WTC11 (cell line): ENCODE measurements around the gene MBOAT1. TPM values are rescaled to one million over a fixed set of nuclear protein-coding genes. Genes with fewer than 3 reads are reported as not detected.

Experiments
- ATAC-seq: fragments of 200-7000 bp; cut with Tn5 transposase; 2 replicates; pipeline ENCODE4 v1.10.0; 2021; ENCODE audit warnings: mild to moderate bottlenecking, moderate library complexity
- CTCF ChIA-PET: fragments of 300-600 bp; sonication (Branson Sonifier 250); formaldehyde crosslinking; loops from one replicate; lab custom pipeline; 2021; ENCODE audit warnings: antibody characterized with exemption; lab: Charles Lee
- POLR2A ChIA-PET: fragments of 350-600 bp; sonication (Branson Sonifier 250); formaldehyde crosslinking; loops from one replicate; lab custom pipeline; 2021; ENCODE audit warnings: antibody characterized with exemption; lab: Charles Lee
- DNase-seq: peaks from one replicate; pipeline ENCODE4 v3.0.0; 2021; ENCODE audit warnings: low spot score
- H3K27ac Mint-ChIP-seq: 2 replicates; pipeline ENCODE4 v1.8.0; 2021; ENCODE audit warnings: mixed read lengths
- H3K27me3 Mint-ChIP-seq: 2 replicates; pipeline ENCODE4 v1.8.0; 2021; ENCODE audit warnings: low read depth, mild to moderate bottlenecking, moderate library complexity, mixed read lengths
- H3K36me3 Mint-ChIP-seq: 2 replicates; pipeline ENCODE4 v1.8.0; 2021; ENCODE audit warnings: mixed read lengths
- H3K4me1 Mint-ChIP-seq: 2 replicates; pipeline ENCODE4 v1.8.0; 2022; ENCODE audit warnings: mixed read lengths
- H3K4me3 Mint-ChIP-seq: 2 replicates; pipeline ENCODE4 v1.8.0; 2021; ENCODE audit warnings: mild to moderate bottlenecking, moderate library complexity, mixed read lengths
- H3K9me3 Mint-ChIP-seq: 2 replicates; pipeline ENCODE4 v1.8.0; 2021; ENCODE audit warnings: mixed read lengths
- AR ChIP-seq: fragments of 250-450 bp; sonication (Bioruptor Pico); IDR thresholded peaks from 2 replicates; pipeline ENCODE4 v1.9.0; 2021; ENCODE audit warnings: mild to moderate bottlenecking
- ATF2 ChIP-seq: sonication (generic); formaldehyde crosslinking; IDR thresholded peaks from 2 replicates; pipeline ENCODE4 v1.8.1; 2022; ENCODE audit warnings: low read depth, missing genetic modification reagents, borderline replicate concordance
- ATF6 ChIP-seq: sonication (generic); formaldehyde crosslinking; IDR thresholded peaks from 2 replicates; pipeline ENCODE4 v1.8.1; 2023; ENCODE audit warnings: mild to moderate bottlenecking, missing genetic modification reagents
- CDX4 ChIP-seq: fragments of 250-450 bp; sonication (Bioruptor Pico); IDR thresholded peaks from 2 replicates; pipeline ENCODE4 v1.9.0; 2021; ENCODE audit warnings: moderate library complexity, mild to moderate bottlenecking, inconsistent platforms, borderline replicate concordance
- CREB1 ChIP-seq: sonication (generic); formaldehyde crosslinking; IDR thresholded peaks from 2 replicates; pipeline ENCODE4 v1.8.0; 2023; ENCODE audit warnings: mild to moderate bottlenecking, missing genetic modification reagents
- CREM ChIP-seq: sonication (generic); formaldehyde crosslinking; IDR thresholded peaks from 2 replicates; pipeline ENCODE4 v1.8.1; 2022; ENCODE audit warnings: mild to moderate bottlenecking, missing genetic modification reagents, moderate library complexity
- FOXK1 ChIP-seq: sonication (generic); formaldehyde crosslinking; IDR thresholded peaks from 2 replicates; pipeline ENCODE4 v1.8.0; 2022; ENCODE audit warnings: mild to moderate bottlenecking, moderate library complexity, missing genetic modification reagents
- NR1H2 ChIP-seq: sonication (generic); formaldehyde crosslinking; IDR thresholded peaks from 2 replicates; pipeline ENCODE4 v1.9.0; 2021; ENCODE audit warnings: mild to moderate bottlenecking, moderate library complexity, missing genetic modification reagents
- NR3C1 ChIP-seq: sonication (generic); formaldehyde crosslinking; conservative IDR thresholded peaks from 2 replicates; pipeline ENCODE4 v1.8.1; 2023; ENCODE audit warnings: low read depth, mild to moderate bottlenecking, missing genetic modification reagents
- PRDM15 ChIP-seq: sonication (generic); formaldehyde crosslinking; IDR thresholded peaks from 2 replicates; pipeline ENCODE4 v1.8.0; 2022; ENCODE audit warnings: missing genetic modification reagents
- ZMAT4 ChIP-seq: fragments of 250-450 bp; sonication (Bioruptor Pico); IDR thresholded peaks from 2 replicates; pipeline ENCODE4 v1.9.0; 2021; ENCODE audit warnings: mild to moderate bottlenecking
- ZNF121 ChIP-seq: sonication (generic); formaldehyde crosslinking; IDR thresholded peaks from 2 replicates; pipeline ENCODE4 v1.8.0; 2023; ENCODE audit warnings: missing genetic modification reagents
- ZNF138 ChIP-seq: sonication (generic); formaldehyde crosslinking; conservative IDR thresholded peaks from 2 replicates; pipeline ENCODE4 v1.8.1; 2022; ENCODE audit warnings: mild to moderate bottlenecking, moderate library complexity, missing genetic modification reagents
- ZNF219 ChIP-seq: sonication (generic); formaldehyde crosslinking; IDR thresholded peaks from 2 replicates; pipeline ENCODE4 v1.8.0; 2023; ENCODE audit warnings: missing genetic modification reagents, mild to moderate bottlenecking, borderline replicate concordance
- ZNF232 ChIP-seq: sonication (generic); formaldehyde crosslinking; IDR thresholded peaks from 2 replicates; pipeline ENCODE4 v1.8.0; 2022; ENCODE audit warnings: mild to moderate bottlenecking, missing genetic modification reagents
- ZNF281 ChIP-seq: sonication (generic); formaldehyde crosslinking; IDR thresholded peaks from 2 replicates; pipeline ENCODE4 v1.8.0; 2023; ENCODE audit warnings: mild to moderate bottlenecking, missing genetic modification reagents
- ZNF425 ChIP-seq: fragments of 250-450 bp; sonication (Bioruptor Pico); conservative IDR thresholded peaks from 2 replicates; pipeline ENCODE4 v1.9.0; 2021; ENCODE audit warnings: mild to moderate bottlenecking
- ZNF512 ChIP-seq: sonication (generic); formaldehyde crosslinking; IDR thresholded peaks from 2 replicates; pipeline ENCODE4 v1.8.1; 2022; ENCODE audit warnings: missing genetic modification reagents, borderline replicate concordance
- total RNA-seq: library from RNA; stranded (reverse); gene quantifications from 3 replicates; pipeline ENCODE4 v1.2.3, GENCODE V29; 2021

MBOAT1 gene
- total RNA-seq, 1 experiment from 2014 or later = 22.9 TPM

- TF ChIP-seq PRDM15 = no peak
- TF ChIP-seq NR1H2 (CRISPR knock-in tag) = no peak
- no peak for TF ChIP-seq FOXK1 (CRISPR knock-in tag)
- TF ChIP-seq ZNF232 (CRISPR knock-in tag) = no peak
- TF ChIP-seq ZNF219 (CRISPR knock-in tag) = no peak
- TF ChIP-seq ATF2 = no peak
- TF ChIP-seq ZNF281 (CRISPR knock-in tag) = no peak
- no peak for TF ChIP-seq ZMAT4 (CRISPR knock-in tag)
- TF ChIP-seq, all 79 proteins: peak for 0
Observed at GRCh38 chr6:20223141-20223540, 10.9 kb upstream of the MBOAT1 start (continued).

- H3K36me3 Mint-ChIP-seq = no peaks in the 10 kb centered on the region
- no peak overlapping the region for H3K27ac Mint-ChIP-seq
- DNase-seq (no peak), ATAC-seq (no peak)
- peaks cover 6% of the 10 kb centered on the region; the same call in 1 of the 2 replicates for H3K4me1 Mint-ChIP-seq
- POLR2A ChIA-PET = interaction anchor here (1.2 kb wide), 1 partner anchor 9 kb away, joined by 3 read pairs; no protein-coding TSS in a partner anchor
- H3K9me3 Mint-ChIP-seq = no peaks in the 10 kb centered on the region
- CTCF ChIA-PET = interaction anchor here (0.7 kb wide), 1 partner anchor 94 kb away, joined by 3 read pairs; no protein-coding TSS in a partner anchor
- no peak overlapping the region for H3K4me3 Mint-ChIP-seq
- no peaks in the 10 kb centered on the region for H3K27me3 Mint-ChIP-seq
- TF ChIP-seq CREM (CRISPR knock-in tag) (no peak), ZNF425 (CRISPR knock-in tag) (no peak), CDX4 (CRISPR knock-in tag) (no peak), AR (CRISPR knock-in tag) (no peak), ATF6 (CRISPR knock-in tag) (no peak), ZNF121 (CRISPR knock-in tag) (no peak), CREB1 (no peak), ZNF512 (CRISPR knock-in tag) (no peak), ZNF138 (CRISPR knock-in tag) (no peak), NR3C1 (CRISPR knock-in tag) (no peak)
Observed at GRCh38 chr6:20221421-20221820, 9.2 kb upstream of the MBOAT1 start.
